ENCODE measurements around the gene TMEM14B. TPM values are rescaled to one million over a fixed set of nuclear protein-coding genes. Genes with fewer than 3 reads are reported as not detected.
A peak's percentile ranks its signal among the peaks of the same experiment; 100 is the strongest.

TMEM14B gene
- polyA plus RNA-seq, 1 experiment = 148 TPM

DNA sequence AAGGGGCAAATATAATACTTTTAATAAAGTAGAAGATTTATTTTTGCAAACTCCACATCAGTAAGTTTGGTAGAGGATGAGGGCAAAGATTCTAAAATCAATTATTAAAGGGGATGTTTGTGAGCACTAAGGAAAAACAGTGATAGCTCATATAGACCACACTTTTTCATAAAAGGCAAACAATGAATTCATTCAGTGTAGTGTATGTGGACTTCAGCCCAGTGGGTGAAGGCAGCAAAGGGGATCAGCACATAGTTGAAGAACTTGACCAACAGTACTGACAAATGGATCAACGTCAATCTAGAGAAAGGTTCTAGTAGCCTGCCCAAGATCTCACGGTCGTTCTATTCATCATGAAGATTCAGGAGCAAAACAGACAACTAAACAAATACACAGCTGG lies 45.4 kb downstream of the TMEM14B start:
- no peak overlapping the region for H3K27ac ChIP-seq (ENCODE audit: low read depth, low read length)
- CTCF ChIA-PET = interaction anchor here (0.7 to 2.0 kb wide), 3 partner anchors 8 to 314 kb away, joined by 4 to 10 read pairs (median 5); no protein-coding TSS in a partner anchor
- H3K9me3 ChIP-seq (ENCODE audit: control insufficient read depth, insufficient read depth, low read length) = no peaks in the 10 kb centered on the region
- H3K27me3 ChIP-seq (ENCODE audit: control insufficient read depth, insufficient read depth, low read length) = no peaks in the 10 kb centered on the region
- H3K4me3 ChIP-seq (ENCODE audit: low read depth, low read length) = no peak overlapping the region
- no peak for TF ChIP-seq CTCF (IDR thresholded peaks at IDR 0.05; ENCODE audit: low read depth, low read length)
- no peak for DNase-seq (ENCODE audit: low read depth, low spot score)
- POLR2A ChIA-PET = no interaction called here

- no peaks in the 10 kb centered on the region for H3K9me3 ChIP-seq (ENCODE audit: control insufficient read depth, insufficient read depth, low read length)
- CTCF ChIA-PET = interaction anchor here (0.5 to 2.0 kb wide), 4 partner anchors 9 to 1570 kb away, joined by 4 to 10 read pairs (median 6); no protein-coding TSS in a partner anchor
- TF ChIP-seq CTCF (IDR thresholded peaks at IDR 0.05; ENCODE audit: low read depth, low read length) = no peak
- H3K27me3 ChIP-seq (ENCODE audit: control insufficient read depth, insufficient read depth, low read length) = no peaks in the 10 kb centered on the region
- H3K4me3 ChIP-seq (ENCODE audit: low read depth, low read length) = no peak overlapping the region
- DNase-seq (ENCODE audit: low read depth, low spot score) = no peak
- POLR2A ChIA-PET = no interaction called here
- H3K27ac ChIP-seq (ENCODE audit: low read depth, low read length) = no peak overlapping the region
Measured at GRCh38 chr6:10793695-10794094, 46.1 kb downstream of the TMEM14B start.

DNA sequence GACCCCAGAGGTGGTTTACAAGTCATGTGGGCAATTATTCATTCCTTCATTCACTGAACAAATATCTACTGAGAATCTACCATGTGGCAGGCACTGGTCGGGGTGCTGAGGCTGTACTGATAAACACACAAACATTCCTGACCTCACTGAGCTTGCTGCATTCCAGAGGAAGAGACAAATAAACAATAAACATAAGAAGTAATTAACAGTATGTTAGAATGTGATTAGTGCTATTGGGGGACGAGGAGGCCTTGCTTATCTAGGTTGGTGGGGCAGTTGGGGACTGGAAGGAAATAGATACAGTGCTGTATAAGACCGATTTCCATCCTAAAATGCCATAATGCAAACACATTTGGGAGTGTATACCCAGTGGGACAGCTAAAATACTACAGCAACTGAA lies 46.6 kb downstream of the TMEM14B start:
- no peaks in the 10 kb centered on the region for H3K27me3 ChIP-seq (ENCODE audit: control insufficient read depth, insufficient read depth, low read length)
- DNase-seq (ENCODE audit: low read depth, low spot score) = no peak
- ChIA-PET POLR2A (no interaction called here), CTCF (interaction anchor here (0.5 to 5.4 kb wide), 4 partner anchors 8 to 1569 kb away, joined by 4 to 22 read pairs (median 8); no protein-coding TSS in a partner anchor)
- no peak for TF ChIP-seq CTCF (IDR thresholded peaks at IDR 0.05; ENCODE audit: low read depth, low read length)
- H3K4me3 ChIP-seq (ENCODE audit: low read depth, low read length) = no peak overlapping the region
- no peaks in the 10 kb centered on the region for H3K9me3 ChIP-seq (ENCODE audit: control insufficient read depth, insufficient read depth, low read length)
- H3K27ac ChIP-seq (ENCODE audit: low read depth, low read length) = no peak overlapping the region

DNA sequence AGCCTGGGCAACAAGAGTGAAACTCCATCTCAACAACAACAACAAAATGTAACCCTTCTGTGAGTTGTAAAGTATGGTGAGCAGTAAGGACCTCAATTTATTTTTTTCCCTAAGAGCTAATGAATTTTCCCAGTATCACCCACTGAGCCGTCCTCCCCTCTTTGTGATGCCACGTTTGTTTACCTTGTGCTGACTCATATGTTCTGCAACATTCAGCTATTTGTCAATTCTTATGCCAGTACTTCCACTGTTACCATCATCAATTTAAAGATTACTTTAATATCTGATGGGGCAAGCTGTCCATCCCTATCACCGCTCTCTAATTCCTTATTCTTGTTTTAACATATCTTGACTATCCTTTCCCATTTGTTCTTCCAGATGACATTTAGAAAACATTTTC lies 53.2 kb downstream of the TMEM14B start:
- POLR2A ChIA-PET = interaction anchor here (0.6 kb wide), 1 partner anchor 40 kb away, joined by 7 read pairs; no protein-coding TSS in a partner anchor
- no peak overlapping the region for H3K4me3 ChIP-seq (ENCODE audit: low read depth, low read length)
- H3K27me3 ChIP-seq (ENCODE audit: control insufficient read depth, insufficient read depth, low read length) = no peaks in the 10 kb centered on the region
- DNase-seq (ENCODE audit: low read depth, low spot score) = peak; percentile 3
- CTCF ChIA-PET = interaction anchor here (0.6 to 3.7 kb wide), 14 partner anchors 8 to 324 kb away, joined by 3 to 71 read pairs (median 4); no protein-coding TSS in a partner anchor
- H3K27ac ChIP-seq (ENCODE audit: low read depth, low read length) = no peak overlapping the region
- H3K9me3 ChIP-seq (ENCODE audit: control insufficient read depth, insufficient read depth, low read length) = no peaks in the 10 kb centered on the region
- TF ChIP-seq CTCF (IDR thresholded peaks at IDR 0.05; ENCODE audit: low read depth, low read length) = no peak

DNA sequence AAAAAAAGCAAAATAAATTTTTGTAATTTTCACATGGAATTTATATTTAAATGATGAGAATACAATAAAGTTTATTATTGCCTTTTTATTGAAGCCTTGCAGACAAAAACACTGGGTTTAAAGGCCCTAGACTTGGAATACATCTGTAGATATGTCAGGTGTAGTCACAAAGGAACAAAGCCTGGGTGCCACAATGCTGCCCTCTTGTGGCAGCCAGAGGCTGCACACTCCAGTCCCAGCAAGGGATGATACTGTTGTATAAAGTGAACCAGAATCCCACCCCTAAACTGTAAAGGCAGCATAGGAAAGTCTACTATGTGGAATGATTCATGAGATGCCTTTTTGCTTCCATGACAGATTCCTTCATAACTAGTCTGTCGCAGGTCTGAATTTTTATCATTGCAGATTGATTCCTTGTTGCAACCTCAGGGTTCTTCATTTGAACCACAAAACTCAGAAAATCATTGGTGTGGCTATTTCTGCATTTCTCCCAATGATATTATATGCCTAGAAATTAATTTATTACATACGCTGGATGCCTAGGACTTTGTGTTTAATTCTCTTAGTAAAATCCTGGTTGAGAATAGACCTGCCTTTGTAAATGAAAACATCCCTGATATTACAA lies 53.7 kb downstream of the TMEM14B start:
- ChIA-PET CTCF (interaction anchor here (0.6 to 3.7 kb wide), 32 partner anchors 8 to 1364 kb away, joined by 3 to 71 read pairs (median 4); partner anchors contain the start of genes MAK and TMEM14B), POLR2A (no interaction called here)
- peak; percentile 36 for DNase-seq (ENCODE audit: low read depth, low spot score)
- no peaks in the 10 kb centered on the region for H3K27me3 ChIP-seq (ENCODE audit: control insufficient read depth, insufficient read depth, low read length)
- peak; percentile 100 for TF ChIP-seq CTCF (IDR thresholded peaks at IDR 0.05; ENCODE audit: low read depth, low read length)
- no peak overlapping the region for H3K4me3 ChIP-seq (ENCODE audit: low read depth, low read length)
- no peaks in the 10 kb centered on the region for H3K9me3 ChIP-seq (ENCODE audit: control insufficient read depth, insufficient read depth, low read length)
- H3K27ac ChIP-seq (ENCODE audit: low read depth, low read length) = no peak overlapping the region

Data from AG04450 (cell line).